ENCODE data around the gene STPG3. TPM values are rescaled to one million over a fixed set of nuclear protein-coding genes. Genes with fewer than 3 reads are reported as not detected.

STPG3 gene
- total and polyA plus RNA-seq, 2 experiments from 2014 or later: 0.95 to 3.3 TPM

GRCh38 chr9:137244486-137245449 is 6.3 kb upstream of the STPG3 start:
- no peak for TF ChIP-seq CTCF (IDR thresholded peaks at IDR 0.05; ENCODE audit: low read depth, low read length)
- no peak for DNase-seq (ENCODE audit: low read depth in 1 of 2, low spot score in 1 of 2)
- peaks cover 16% of the 10 kb centered on the region for H3K4me1 ChIP-seq (ENCODE audit: low read depth)

GRCh38 chr9:137245450-137246421 is 5.3 kb upstream of the STPG3 start:
- Histone ChIP-seq H3K9me3 (ENCODE audit: low read depth) (no peaks in the 10 kb centered on the region), H3K27ac (no peak overlapping the region), H3K36me3 (peaks cover 12% of the 10 kb centered on the region), H3K4me3 (no peak overlapping the region), H3K4me1 (ENCODE audit: low read depth) (peaks cover 16% of the 10 kb centered on the region), H3K27me3 (no peaks in the 10 kb centered on the region)
- TF ChIP-seq CTCF (IDR thresholded peaks at IDR 0.05; ENCODE audit: low read depth, low read length): no peak
- no peak for DNase-seq (ENCODE audit: low read depth in 1 of 2, low spot score in 1 of 2)

More at GRCh38 chr9:137244486-137245449, 6.3 kb upstream of the STPG3 start:
- Histone ChIP-seq H3K36me3 (peaks cover 12% of the 10 kb centered on the region), H3K27ac (no peak overlapping the region), H3K9me3 (ENCODE audit: low read depth) (no peaks in the 10 kb centered on the region), H3K4me3 (no peak overlapping the region), H3K27me3 (no peaks in the 10 kb centered on the region)

- H3K4me3 ChIP-seq: no peak overlapping the region
- DNase-seq (ENCODE audit: low read depth in 1 of 2, low spot score in 1 of 2): no peak
- H3K27ac ChIP-seq: no peak overlapping the region
- H3K4me1 ChIP-seq (ENCODE audit: low read depth): peaks cover 15% of the 10 kb centered on the region
- no peaks in the 10 kb centered on the region for H3K27me3 ChIP-seq
- peaks cover 8% of the 10 kb centered on the region for H3K36me3 ChIP-seq
- no peaks in the 10 kb centered on the region for H3K9me3 ChIP-seq (ENCODE audit: low read depth)
- TF ChIP-seq CTCF (IDR thresholded peaks at IDR 0.05; ENCODE audit: low read depth, low read length): no peak
Observed at GRCh38 chr9:137247135-137247915, 3.8 kb upstream of the STPG3 start.

GRCh38 chr9:137247916-137248175 is 3.2 kb upstream of the STPG3 start:
- no peak for TF ChIP-seq CTCF (IDR thresholded peaks at IDR 0.05; ENCODE audit: low read depth, low read length)
- Histone ChIP-seq H3K4me3 (no peak overlapping the region), H3K27ac (no peak overlapping the region), H3K36me3 (peaks cover 3% of the 10 kb centered on the region), H3K9me3 (ENCODE audit: low read depth) (no peaks in the 10 kb centered on the region), H3K4me1 (ENCODE audit: low read depth) (peaks cover 15% of the 10 kb centered on the region), H3K27me3 (no peaks in the 10 kb centered on the region)
- no peak for DNase-seq (ENCODE audit: low read depth in 1 of 2, low spot score in 1 of 2)
